Esophagus squamous epithelium (tissue), 5 donors: ENCODE results near the gene PTPA. TPM values are rescaled to one million over a fixed set of nuclear protein-coding genes. Genes with fewer than 3 reads are reported as not detected.

Source experiments
- DNase-seq: peaks from one replicate; lab custom pipeline; 2025; lab: John Stamatoyannopoulos, UW
- H3K27ac ChIP-seq, 4 donors: fragments of 200-600 bp; sonication (generic); one replicate each; pipeline ENCODE4 v1.5.1; 2016 to 2019; ENCODE audit warnings: mild to moderate bottlenecking in 1 of 4
- H3K27me3 ChIP-seq, 4 donors: fragments of 200-600 bp; sonication (generic); 1 replicate in 3 of 4; 2 replicates in 1 of 4; pipeline versions ENCODE4 v1.5.1 to v1.6.0; 2017 to 2021; ENCODE audit warnings: antibody characterized with exemption in 1 of 4
- H3K36me3 ChIP-seq, 3 donors: fragments of 200-600 bp; sonication (generic); one replicate each; pipeline ENCODE4 v1.5.1; 2016 to 2019
- H3K4me1 ChIP-seq, 3 donors: fragments of 200-600 bp; sonication (generic); one replicate each; pipeline ENCODE4 v1.5.1; 2017 to 2019
- H3K4me3 ChIP-seq, 4 donors: fragments of 200-600 bp; sonication (generic); 1 replicate in 3 of 4; 2 replicates in 1 of 4; pipeline ENCODE4 v1.5.1; 2016 to 2019; ENCODE audit warnings: mild to moderate bottlenecking in 2 of 4, moderate library complexity in 1 of 4
- H3K9me3 ChIP-seq, 3 donors: fragments of 200-600 bp; sonication (generic); one replicate each; pipeline ENCODE4 v1.5.1; 2016 to 2019
- POLR2A ChIP-seq, 4 donors: fragments of 450-650 bp; IDR thresholded peaks; one replicate each; pipeline ENCODE4 v1.6.1; 2017; ENCODE audit warnings: antibody characterized with exemption in 4 of 4, mild to moderate bottlenecking in 4 of 4, moderate library complexity in 3 of 4
- WGBS, 2 donors: methylation state at CpG; one replicate each; pipeline ENCODE4 v1.1.5; 2018; 5-methylcytosine and 5-hydroxymethylcytosine counted together
- intact Hi-C: fragments of 100-400 bp; cut with DNase I; formaldehyde crosslinking; loops from one replicate; pipeline ENCODE4 v1.15.0; 2022
- total RNA-seq, 4 donors: library from RNA; depleted of rRNA; stranded (reverse); fragments of >200 nt; gene quantifications; one replicate each; pipeline ENCODE4 v1.1.0, GENCODE V29; 2016
- TF ChIP-seq, protein P1 (sequence below), 6 experiments: fragments of 450-650 bp in 4 of 6; fragments of 200-600 bp in 2 of 6; sonication (generic) in 2 of 6; IDR thresholded peaks; one replicate each; pipeline ENCODE4 v1.5.1; 2016 to 2019; ENCODE audit warnings: antibody characterized with exemption in 6 of 6, mild to moderate bottlenecking in 4 of 6, moderate library complexity in 4 of 6
- donor health status: DM: yes; HTN: yes; CAD: no.

The PTPA gene
- total RNA-seq, 4 donors from 2014 or later = 59.1 to 110 (median 80.6) TPM

- intact Hi-C loops = no loop called here
- Histone ChIP-seq H3K4me1 (peaks cover 7 to 20% (median 7%) of the 10 kb centered on the region in 3 donors), H3K36me3 (no peaks in the 10 kb centered on the region), H3K27me3 (no peaks in the 10 kb centered on the region), H3K4me3 (no peak overlapping the region), H3K27ac (no peak overlapping the region), H3K9me3 (no peaks in the 10 kb centered on the region)
- TF ChIP-seq, protein P1, sequence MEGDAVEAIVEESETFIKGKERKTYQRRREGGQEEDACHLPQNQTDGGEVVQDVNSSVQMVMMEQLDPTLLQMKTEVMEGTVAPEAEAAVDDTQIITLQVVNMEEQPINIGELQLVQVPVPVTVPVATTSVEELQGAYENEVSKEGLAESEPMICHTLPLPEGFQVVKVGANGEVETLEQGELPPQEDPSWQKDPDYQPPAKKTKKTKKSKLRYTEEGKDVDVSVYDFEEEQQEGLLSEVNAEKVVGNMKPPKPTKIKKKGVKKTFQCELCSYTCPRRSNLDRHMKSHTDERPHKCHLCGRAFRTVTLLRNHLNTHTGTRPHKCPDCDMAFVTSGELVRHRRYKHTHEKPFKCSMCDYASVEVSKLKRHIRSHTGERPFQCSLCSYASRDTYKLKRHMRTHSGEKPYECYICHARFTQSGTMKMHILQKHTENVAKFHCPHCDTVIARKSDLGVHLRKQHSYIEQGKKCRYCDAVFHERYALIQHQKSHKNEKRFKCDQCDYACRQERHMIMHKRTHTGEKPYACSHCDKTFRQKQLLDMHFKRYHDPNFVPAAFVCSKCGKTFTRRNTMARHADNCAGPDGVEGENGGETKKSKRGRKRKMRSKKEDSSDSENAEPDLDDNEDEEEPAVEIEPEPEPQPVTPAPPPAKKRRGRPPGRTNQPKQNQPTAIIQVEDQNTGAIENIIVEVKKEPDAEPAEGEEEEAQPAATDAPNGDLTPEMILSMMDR (IDR thresholded peaks at IDR 0.05) = no peak
- no peak for TF ChIP-seq POLR2A (IDR thresholded peaks at IDR 0.05)
- DNase-seq = no peak
- WGBS, 2 donors = 76 to 78% methylated on average over 5 of the region's 5 CpGs
These were observed 70.0 kb downstream of the PTPA start for GRCh38 chr9:129181246-129181645.

DNA sequence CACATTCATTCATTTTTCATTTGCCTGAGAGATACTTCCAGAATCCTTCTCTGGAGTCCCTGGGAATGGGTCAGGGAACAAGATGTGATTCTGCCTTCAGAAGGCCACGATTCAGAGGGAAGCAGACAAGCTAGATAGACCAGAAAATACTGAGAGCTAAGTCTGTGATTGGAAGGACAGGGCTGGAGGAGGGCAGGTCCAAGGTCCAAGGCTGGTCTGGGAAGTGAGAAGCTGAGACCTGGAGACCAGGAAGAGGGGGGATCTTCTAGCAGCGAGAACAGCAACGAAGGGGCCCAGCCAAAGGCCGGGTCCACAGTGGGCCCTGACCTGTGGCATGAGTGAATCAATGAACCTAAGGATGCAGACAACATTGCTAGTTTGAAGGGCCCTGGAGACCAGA, 70.9 kb downstream of the PTPA start:
- no peak overlapping the region for H3K27ac ChIP-seq
- H3K4me3 ChIP-seq = no peak overlapping the region
- intact Hi-C loops = no loop called here
- no peaks in the 10 kb centered on the region for H3K9me3 ChIP-seq
- WGBS, 2 donors = 87 to 89% methylated on average over 4 of the region's 4 CpGs
- DNase-seq = no peak
- no peaks in the 10 kb centered on the region for H3K27me3 ChIP-seq
- H3K36me3 ChIP-seq = no peaks in the 10 kb centered on the region
- peaks cover 7 to 17% (median 7%) of the 10 kb centered on the region in 3 donors for H3K4me1 ChIP-seq
- TF ChIP-seq, protein P1 (IDR thresholded peaks at IDR 0.05) = no peak
- no peak for TF ChIP-seq POLR2A (IDR thresholded peaks at IDR 0.05)

DNA sequence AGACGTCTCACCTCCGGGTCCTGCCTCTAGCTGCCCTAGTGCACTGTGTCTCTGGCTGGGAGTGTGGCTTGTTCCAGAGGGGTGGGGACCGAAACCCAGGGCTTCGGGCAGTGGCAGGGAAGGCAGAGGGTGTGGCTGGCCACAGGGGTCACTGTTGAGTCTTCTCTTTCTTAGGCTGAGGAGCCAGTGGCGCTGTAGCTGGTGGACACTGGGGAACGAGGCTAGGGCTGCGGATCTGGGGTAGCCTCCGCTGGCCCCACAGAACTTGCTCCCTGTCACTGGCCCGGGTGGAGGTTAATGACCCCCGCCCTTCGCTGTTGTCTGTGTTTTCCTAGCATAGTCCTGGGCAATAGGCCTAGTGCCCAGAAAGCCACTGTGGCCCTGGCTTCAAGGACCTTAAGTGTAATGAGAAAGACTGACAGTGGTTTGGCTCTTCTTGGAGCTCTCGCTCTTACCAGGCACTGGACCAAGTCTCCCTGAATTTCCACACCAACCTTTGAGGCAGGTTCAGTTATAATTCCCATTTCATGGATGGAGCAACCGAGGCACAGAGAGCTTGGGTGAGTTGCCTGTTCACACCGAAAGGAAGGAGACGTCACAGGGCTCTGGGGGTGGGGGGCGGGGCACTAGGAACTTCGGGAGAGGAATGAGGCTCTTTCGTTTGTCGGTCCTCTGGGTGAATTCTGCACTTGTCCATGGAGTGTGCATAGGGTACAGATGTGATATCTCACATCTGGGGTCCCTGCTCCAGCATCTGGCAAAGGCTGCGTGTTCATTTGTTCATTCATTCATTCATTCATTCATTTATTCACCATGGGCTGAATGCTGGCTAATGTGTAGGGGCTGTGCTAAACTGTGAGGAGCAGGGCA, 71.6 kb downstream of the PTPA start:
- no peak for DNase-seq
- TF ChIP-seq, protein P1 (IDR thresholded peaks at IDR 0.05) = peak in 2 of 6 experiments; percentile 16 to 22
- no peak for TF ChIP-seq POLR2A (IDR thresholded peaks at IDR 0.05)
- Histone ChIP-seq H3K4me3 (no peak overlapping the region), H3K36me3 (no peaks in the 10 kb centered on the region), H3K9me3 (no peaks in the 10 kb centered on the region), H3K27ac (no peak overlapping the region), H3K4me1 (peaks cover 7 to 17% (median 7%) of the 10 kb centered on the region in 3 donors), H3K27me3 (no peaks in the 10 kb centered on the region)
- 78 to 80% methylated on average over 6 to 15 of the region's 20 CpGs for WGBS, 2 donors
- intact Hi-C loops = no loop called here

DNA sequence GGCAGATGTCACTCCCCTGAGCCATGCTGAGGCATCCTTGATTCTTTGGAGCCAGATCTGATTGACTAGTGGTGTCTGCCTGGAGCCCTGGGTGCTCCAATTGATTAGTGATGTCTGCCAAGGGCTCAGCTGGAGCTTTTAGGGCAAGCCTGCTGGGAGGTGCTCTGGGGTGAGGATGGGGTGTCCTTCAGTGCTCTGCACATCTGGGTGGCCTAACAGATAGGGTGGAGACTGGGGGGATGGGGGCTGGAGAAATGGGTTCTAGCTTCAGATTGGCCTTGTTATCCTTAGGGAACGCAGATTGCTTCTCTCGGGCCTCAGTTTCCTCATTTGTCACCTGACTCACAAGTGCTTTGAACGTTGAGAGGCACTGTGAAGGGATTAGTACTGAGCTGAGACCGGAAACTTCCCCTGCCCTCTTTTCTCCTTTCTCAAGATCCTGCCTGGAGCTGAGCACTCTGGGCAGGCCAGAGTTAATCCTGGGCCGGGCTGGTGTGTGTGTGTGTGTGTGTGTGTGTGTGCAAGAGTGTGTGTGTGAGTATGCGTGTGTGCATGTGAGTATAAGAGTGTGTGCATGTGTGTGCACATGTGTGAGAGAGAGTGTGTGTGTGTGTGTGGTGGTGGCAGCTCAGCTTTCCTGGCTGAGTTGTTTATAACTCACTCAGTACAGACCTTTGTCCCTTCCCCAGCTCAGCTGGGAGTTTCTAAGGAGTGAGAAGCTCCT, 72.4 kb downstream of the PTPA start:
- no peak overlapping the region for H3K27ac ChIP-seq
- intact Hi-C loops = no loop called here
- TF ChIP-seq, protein P1 (IDR thresholded peaks at IDR 0.05) = no peak
- no peak for TF ChIP-seq POLR2A (IDR thresholded peaks at IDR 0.05)
- no peak for DNase-seq
- 55 to 63% methylated on average over 5 to 6 of the region's 6 CpGs for WGBS, 2 donors
- H3K36me3 ChIP-seq = no peaks in the 10 kb centered on the region
- peaks cover 3 to 11% (median 3%) of the 10 kb centered on the region in 3 donors for H3K4me1 ChIP-seq
- H3K27me3 ChIP-seq = no peaks in the 10 kb centered on the region
- no peak overlapping the region for H3K4me3 ChIP-seq
- H3K9me3 ChIP-seq = no peaks in the 10 kb centered on the region

DNA sequence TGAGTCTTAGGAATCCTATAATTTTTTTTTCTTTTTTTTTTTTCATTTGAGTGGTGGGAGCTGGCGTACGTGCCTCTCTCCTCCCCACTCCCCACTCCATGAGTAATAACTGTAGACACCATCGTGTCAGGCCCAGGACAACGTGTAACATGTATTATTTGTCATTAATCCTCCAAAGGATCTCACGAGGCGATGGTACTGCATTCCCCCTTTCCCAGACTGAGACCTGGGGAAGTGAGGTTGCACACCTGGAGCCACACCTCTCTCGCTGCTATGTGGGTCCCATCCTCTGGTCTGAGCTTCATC, 73.0 kb downstream of the PTPA start:
- TF ChIP-seq, protein P1 (IDR thresholded peaks at IDR 0.05) = no peak
- TF ChIP-seq POLR2A (IDR thresholded peaks at IDR 0.05) = no peak
- H3K36me3 ChIP-seq = no peaks in the 10 kb centered on the region
- no peaks in the 10 kb centered on the region for H3K27me3 ChIP-seq
- DNase-seq = no peak
- intact Hi-C loops = no loop called here
- H3K9me3 ChIP-seq = no peaks in the 10 kb centered on the region
- 66 to 73% methylated on average over 7 of the region's 7 CpGs for WGBS, 2 donors
- no peak overlapping the region for H3K27ac ChIP-seq
- H3K4me3 ChIP-seq = no peak overlapping the region
- H3K4me1 ChIP-seq = peaks cover 0 to 6% (median 0%) of the 10 kb centered on the region in 3 donors
